GM23338 (cell line): Measurements from ENCODE around the gene FAM89B. TPM values are rescaled to one million over a fixed set of nuclear protein-coding genes. Genes with fewer than 3 reads are reported as not detected.

ENCODE experiments used
- ATAC-seq: fragments of 200-7000 bp; cut with Tn5 transposase; 3 replicates; pipeline ENCODE4 v1.9.1; 2020
- DNase-seq: peaks from one replicate; pipeline ENCODE4 v3.0.0-alpha.2; 2015; ENCODE audit warnings: low spot score
- H2AFZ ChIP-seq: fragments of 200-600 bp; sonication (generic); 2 replicates; pipeline ENCODE4 v1.8.0; 2016; ENCODE audit warnings: antibody characterized with exemption, mild to moderate bottlenecking, moderate library complexity
- H3F3A ChIP-seq: fragments of 200-600 bp; sonication (generic); replicated peaks from 2 replicates; pipeline ENCODE4 v1.8.0; 2017; ENCODE audit warnings: antibody characterized with exemption, mixed run types, low read depth
- H3K27ac ChIP-seq: fragments of 200-600 bp; sonication (generic); 2 replicates; pipeline ENCODE4 v1.6.1; 2016; ENCODE audit warnings: low read depth
- H3K27me3 ChIP-seq: fragments of 200-600 bp; sonication (generic); 2 replicates; pipeline ENCODE4 v1.8.0; 2016; ENCODE audit warnings: mild to moderate bottlenecking, mixed run types, moderate library complexity; ENCODE audit not compliant: insufficient read depth
- H3K36me3 ChIP-seq: fragments of 200-600 bp; sonication (generic); 2 replicates; pipeline ENCODE4 v1.8.0; 2016; ENCODE audit warnings: mild to moderate bottlenecking; ENCODE audit not compliant: insufficient read depth
- H3K4me1 ChIP-seq: fragments of 200-600 bp; sonication (generic); 2 replicates; pipeline ENCODE4 v1.8.0; 2016; ENCODE audit warnings: mild to moderate bottlenecking, moderate library complexity; ENCODE audit not compliant: insufficient read depth
- H3K4me2 ChIP-seq: fragments of 200-600 bp; sonication (generic); 2 replicates; pipeline ENCODE4 v1.7.1; 2017; ENCODE audit warnings: mixed run types
- H3K4me3 ChIP-seq: fragments of 200-600 bp; sonication (generic); 2 replicates; pipeline ENCODE4 v1.6.1; 2016; ENCODE audit warnings: mixed run types
- H3K79me2 ChIP-seq: fragments of 200-600 bp; sonication (generic); replicated peaks from 2 replicates; pipeline ENCODE4 v1.8.0; 2017; ENCODE audit warnings: mild to moderate bottlenecking; ENCODE audit not compliant: insufficient read depth
- H3K9me2 ChIP-seq: fragments of 200-600 bp; sonication (generic); 2 replicates; pipeline ENCODE4 v1.8.0; 2017; ENCODE audit not compliant: insufficient read depth
- H4K20me1 ChIP-seq: fragments of 200-600 bp; sonication (generic); replicated peaks from 2 replicates; pipeline ENCODE4 v1.8.0; 2017; ENCODE audit warnings: mild to moderate bottlenecking; ENCODE audit not compliant: insufficient read depth
- H3K27ac Mint-ChIP-seq: 2 replicates; pipeline ENCODE4 v1.8.0; 2020; ENCODE audit warnings: inconsistent platforms, mild to moderate bottlenecking, moderate library complexity, mixed read lengths
- H3K27me3 Mint-ChIP-seq: 3 replicates; pipeline ENCODE4 v1.8.0; 2022; ENCODE audit warnings: low read depth, mild to moderate bottlenecking, moderate library complexity, mixed read lengths, inconsistent platforms; ENCODE audit not compliant: insufficient read depth, poor library complexity
- H3K36me3 Mint-ChIP-seq: 3 replicates; pipeline ENCODE4 v1.8.0; 2021; ENCODE audit warnings: low read depth, mild to moderate bottlenecking, inconsistent platforms, moderate library complexity, mixed read lengths
- H3K4me1 Mint-ChIP-seq: 3 replicates; pipeline ENCODE4 v1.8.0; 2020; ENCODE audit warnings: mild to moderate bottlenecking, inconsistent platforms, mixed read lengths
- H3K4me3 Mint-ChIP-seq: 3 replicates; pipeline ENCODE4 v1.8.0; 2021; ENCODE audit warnings: moderate library complexity, mild to moderate bottlenecking, inconsistent platforms, mixed read lengths
- H3K9me3 Mint-ChIP-seq: 3 replicates; pipeline ENCODE4 v1.8.0; 2020; ENCODE audit warnings: moderate library complexity, mild to moderate bottlenecking, inconsistent platforms, mixed read lengths
- CREB1 ChIP-seq: fragments of 250-450 bp; sonication (Bioruptor Pico); IDR thresholded peaks from 2 replicates; pipeline ENCODE4 v1.5.0; 2020; ENCODE audit warnings: low read depth, mild to moderate bottlenecking, moderate library complexity
- CTCF ChIP-seq, 2 experiments: fragments of 200-600 bp in 1 of 2; sonication (generic) in 1 of 2; conservative IDR thresholded peaks; 2 replicates each; pipeline versions ENCODE4 v1.5.1 to v1.6.1; 2016 to 2017; ENCODE audit warnings: antibody characterized with exemption in 2 of 2, low read depth in 2 of 2, mild to moderate bottlenecking in 2 of 2, moderate library complexity in 1 of 2
- EZH2phosphoT487 ChIP-seq: fragments of 200-600 bp; sonication (generic); IDR thresholded peaks from one replicate; pipeline ENCODE4 v1.8.1; 2018; ENCODE audit warnings: antibody characterized with exemption; ENCODE audit not compliant: unreplicated experiment
- JUNB ChIP-seq: IDR thresholded peaks from one replicate; pipeline ENCODE4 v1.6.1; 2016; ENCODE audit warnings: antibody characterized with exemption; ENCODE audit not compliant: unreplicated experiment
- NANOG ChIP-seq: IDR thresholded peaks from 2 replicates; pipeline ENCODE4 v1.6.1; 2016; ENCODE audit warnings: antibody characterized with exemption, borderline replicate concordance
- POLR2AphosphoS5 ChIP-seq: IDR thresholded peaks from 2 replicates; pipeline ENCODE4 v1.6.1; 2016; ENCODE audit warnings: antibody characterized with exemption, low read depth
- ZNF331 ChIP-seq: fragments of 250-450 bp; sonication (Bioruptor Pico); IDR thresholded peaks from 2 replicates; pipeline ENCODE4 v1.5.0; 2020; ENCODE audit warnings: low read depth, mild to moderate bottlenecking, moderate library complexity
- polyA plus RNA-seq: library from polyadenylated mRNA; unstranded; fragments of >200 nt; fragmentation: Nextera tagmentation; extraction: Ambion mirVana; gene quantifications from 2 replicates; pipeline ENCODE4 v1.2.1, GENCODE V29; 2016
- total RNA-seq: library from RNA; depleted of rRNA; stranded (reverse); fragments of >200 nt; shearing (Covaris generic); gene quantifications from 2 replicates; pipeline ENCODE4 v1.2.3, GENCODE V29; 2014
- TF ChIP-seq, protein P1 (sequence below): IDR thresholded peaks from one replicate; pipeline ENCODE4 v1.6.1; 2018; ENCODE audit warnings: antibody characterized with exemption; ENCODE audit not compliant: unreplicated experiment
- TF ChIP-seq, protein P2 (sequence below): IDR thresholded peaks from 2 replicates; pipeline ENCODE4 v1.6.1; 2016; ENCODE audit warnings: antibody characterized with exemption

The FAM89B gene
- total and polyA plus RNA-seq, 2 experiments from 2014 or later = 13.0 to 18.2 TPM

DNA sequence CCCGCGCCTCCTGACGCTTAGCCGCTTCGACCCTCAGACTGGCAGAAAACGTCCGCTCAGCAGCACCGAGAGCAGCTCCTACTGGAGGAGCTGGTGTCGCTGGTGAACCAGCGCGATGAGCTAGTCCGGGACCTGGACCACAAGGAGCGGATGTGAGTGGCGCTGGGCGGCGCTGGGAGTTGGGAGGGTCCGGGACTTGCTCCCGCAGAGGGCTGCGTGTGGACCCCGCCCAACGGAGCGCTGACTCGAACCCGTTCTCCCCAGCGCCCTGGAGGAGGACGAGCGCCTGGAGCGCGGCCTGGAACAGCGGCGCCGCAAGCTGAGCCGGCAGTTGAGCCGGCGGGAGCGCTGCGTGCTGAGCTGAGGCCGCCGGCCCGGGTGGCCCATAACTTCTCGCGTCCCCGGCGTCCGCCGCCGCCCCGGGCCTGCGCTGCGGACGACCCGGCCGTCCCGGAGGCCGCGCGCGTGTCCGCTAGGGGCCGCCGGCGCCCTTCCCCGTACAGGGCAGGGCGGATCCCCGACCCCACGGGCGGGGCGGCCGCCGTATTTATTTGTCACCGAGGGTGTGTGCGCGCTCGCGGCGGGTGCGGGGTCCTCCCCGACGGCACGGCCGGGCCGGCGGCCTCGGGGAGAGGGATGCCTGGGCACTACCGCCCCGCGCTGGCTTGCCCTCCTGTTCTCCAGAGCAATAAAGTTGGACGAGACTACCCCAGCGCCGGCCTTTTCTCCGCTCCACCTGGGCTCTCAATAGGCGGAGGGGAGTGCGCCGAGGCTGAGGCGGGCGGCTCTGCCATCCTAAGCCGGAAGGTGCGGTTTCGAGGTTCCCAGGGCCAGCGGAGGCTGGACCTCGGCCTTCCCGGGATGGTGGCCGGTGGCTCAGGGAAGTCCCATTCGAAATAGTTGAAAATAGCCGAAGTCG, 19.9 kb downstream of the FAM89B start:
- H3K36me3 Mint-ChIP-seq = peaks cover 2% of the 10 kb centered on the region; the same call in 1 of the 3 replicates
- H3K27ac Mint-ChIP-seq = no peak overlapping the region
- peaks cover 19% of the 10 kb centered on the region for H3K4me1 Mint-ChIP-seq
- H3K27ac ChIP-seq = no peak overlapping the region
- peaks cover 26% of the 10 kb centered on the region; the same call in 1 of the 2 replicates for H3F3A ChIP-seq
- no peaks in the 10 kb centered on the region for H4K20me1 ChIP-seq
- no peaks in the 10 kb centered on the region for H3K36me3 ChIP-seq
- H3K4me1 ChIP-seq = peaks cover 13% of the 10 kb centered on the region; the same call in 1 of the 2 replicates
- peak; percentile 61 for ATAC-seq
- no peaks in the 10 kb centered on the region for H3K9me3 Mint-ChIP-seq
- H3K4me3 ChIP-seq = peak overlapping the region; percentile 62
- peaks cover 50% of the 10 kb centered on the region for H3K27me3 Mint-ChIP-seq
- peak overlapping the region; percentile 67 for H3K4me3 Mint-ChIP-seq
- no peak for TF ChIP-seq NANOG
- peak; percentile 48 for TF ChIP-seq POLR2AphosphoS5
- peak in 1 of 2 experiments; percentile 41; a peak in 2 of 4 replicates for TF ChIP-seq CTCF (conservative IDR thresholded peaks at IDR 0.05; ENCODE audit: low read depth in 2 of 2)
- peaks cover 53% of the 10 kb centered on the region for H3K27me3 ChIP-seq
- H3K9me2 ChIP-seq = no peaks in the 10 kb centered on the region
- H3K4me2 ChIP-seq = peak overlapping the region; percentile 87
- no peaks in the 10 kb centered on the region for H3K79me2 ChIP-seq
- peak; percentile 90 for DNase-seq
- peak overlapping the region; percentile 81 for H2AFZ ChIP-seq

DNA sequence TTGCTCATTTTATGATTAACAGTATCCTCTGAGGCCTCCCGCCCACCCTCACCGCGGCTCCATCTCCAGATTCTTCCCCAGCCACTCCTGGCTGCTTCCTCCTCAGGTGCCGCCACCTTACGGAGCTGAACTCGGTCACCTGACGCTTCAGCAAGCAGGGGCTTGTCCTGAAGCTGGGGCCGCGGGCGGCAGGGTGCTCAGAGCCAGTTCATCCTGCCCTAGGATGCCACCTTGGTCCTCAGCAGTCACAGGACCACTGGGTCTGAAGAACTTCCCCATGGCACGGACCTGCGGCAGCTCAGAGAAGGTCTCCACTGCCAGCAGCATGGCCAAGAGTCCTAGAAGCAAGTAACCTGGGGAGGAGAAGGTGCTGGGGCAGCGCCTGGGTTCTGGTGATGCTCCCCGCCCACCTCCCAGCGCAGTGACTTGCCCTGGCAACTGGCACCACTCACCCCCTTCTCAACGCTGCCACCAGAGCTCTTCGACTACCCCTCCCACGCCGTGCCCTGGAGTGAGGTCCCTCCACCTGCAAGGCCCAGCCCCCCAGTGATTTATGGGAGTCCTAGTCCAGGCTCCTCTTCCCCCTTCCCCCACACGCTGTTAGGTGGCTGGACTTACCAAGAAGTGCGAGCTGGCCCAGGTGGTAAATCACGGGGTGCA, 20.6 kb downstream of the FAM89B start:
- H3K4me2 ChIP-seq = peak overlapping the region; percentile 87
- DNase-seq = no peak
- TF ChIP-seq, protein P1, sequence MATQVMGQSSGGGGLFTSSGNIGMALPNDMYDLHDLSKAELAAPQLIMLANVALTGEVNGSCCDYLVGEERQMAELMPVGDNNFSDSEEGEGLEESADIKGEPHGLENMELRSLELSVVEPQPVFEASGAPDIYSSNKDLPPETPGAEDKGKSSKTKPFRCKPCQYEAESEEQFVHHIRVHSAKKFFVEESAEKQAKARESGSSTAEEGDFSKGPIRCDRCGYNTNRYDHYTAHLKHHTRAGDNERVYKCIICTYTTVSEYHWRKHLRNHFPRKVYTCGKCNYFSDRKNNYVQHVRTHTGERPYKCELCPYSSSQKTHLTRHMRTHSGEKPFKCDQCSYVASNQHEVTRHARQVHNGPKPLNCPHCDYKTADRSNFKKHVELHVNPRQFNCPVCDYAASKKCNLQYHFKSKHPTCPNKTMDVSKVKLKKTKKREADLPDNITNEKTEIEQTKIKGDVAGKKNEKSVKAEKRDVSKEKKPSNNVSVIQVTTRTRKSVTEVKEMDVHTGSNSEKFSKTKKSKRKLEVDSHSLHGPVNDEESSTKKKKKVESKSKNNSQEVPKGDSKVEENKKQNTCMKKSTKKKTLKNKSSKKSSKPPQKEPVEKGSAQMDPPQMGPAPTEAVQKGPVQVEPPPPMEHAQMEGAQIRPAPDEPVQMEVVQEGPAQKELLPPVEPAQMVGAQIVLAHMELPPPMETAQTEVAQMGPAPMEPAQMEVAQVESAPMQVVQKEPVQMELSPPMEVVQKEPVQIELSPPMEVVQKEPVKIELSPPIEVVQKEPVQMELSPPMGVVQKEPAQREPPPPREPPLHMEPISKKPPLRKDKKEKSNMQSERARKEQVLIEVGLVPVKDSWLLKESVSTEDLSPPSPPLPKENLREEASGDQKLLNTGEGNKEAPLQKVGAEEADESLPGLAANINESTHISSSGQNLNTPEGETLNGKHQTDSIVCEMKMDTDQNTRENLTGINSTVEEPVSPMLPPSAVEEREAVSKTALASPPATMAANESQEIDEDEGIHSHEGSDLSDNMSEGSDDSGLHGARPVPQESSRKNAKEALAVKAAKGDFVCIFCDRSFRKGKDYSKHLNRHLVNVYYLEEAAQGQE = no peak
- TF ChIP-seq POLR2AphosphoS5 = no peak
- TF ChIP-seq, protein P2, sequence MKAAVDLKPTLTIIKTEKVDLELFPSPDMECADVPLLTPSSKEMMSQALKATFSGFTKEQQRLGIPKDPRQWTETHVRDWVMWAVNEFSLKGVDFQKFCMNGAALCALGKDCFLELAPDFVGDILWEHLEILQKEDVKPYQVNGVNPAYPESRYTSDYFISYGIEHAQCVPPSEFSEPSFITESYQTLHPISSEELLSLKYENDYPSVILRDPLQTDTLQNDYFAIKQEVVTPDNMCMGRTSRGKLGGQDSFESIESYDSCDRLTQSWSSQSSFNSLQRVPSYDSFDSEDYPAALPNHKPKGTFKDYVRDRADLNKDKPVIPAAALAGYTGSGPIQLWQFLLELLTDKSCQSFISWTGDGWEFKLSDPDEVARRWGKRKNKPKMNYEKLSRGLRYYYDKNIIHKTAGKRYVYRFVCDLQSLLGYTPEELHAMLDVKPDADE = no peak
- TF ChIP-seq ZNF331 (CRISPR knock-in tag) = no peak
- TF ChIP-seq JUNB = no peak
- TF ChIP-seq EZH2phosphoT487 = no peak
- TF ChIP-seq NANOG = no peak
- no peak for TF ChIP-seq CTCF (conservative IDR thresholded peaks at IDR 0.05; ENCODE audit: low read depth in 2 of 2)
- no peak for TF ChIP-seq CREB1

More for the DNA sequence above, 20.6 kb downstream of the FAM89B start:
- Histone ChIP-seq H3K9me2 (no peaks in the 10 kb centered on the region), H3K36me3 (no peaks in the 10 kb centered on the region), H3K27me3 (peaks cover 46% of the 10 kb centered on the region), H3F3A (peaks cover 26% of the 10 kb centered on the region; the same call in 1 of the 2 replicates), H3K79me2 (no peaks in the 10 kb centered on the region), H2AFZ (peak overlapping the region; percentile 81), H4K20me1 (no peaks in the 10 kb centered on the region), H3K4me3 (peak overlapping the region; percentile 62), H3K4me1 (peaks cover 13% of the 10 kb centered on the region; the same call in 1 of the 2 replicates), H3K27ac (no peak overlapping the region)
- 0 out of 3 replicates have a peak, but pooled peaks have one; percentile 1 for ATAC-seq
- H3K36me3 Mint-ChIP-seq = peaks cover 4% of the 10 kb centered on the region; the same call in 1 of the 3 replicates
- peaks cover 44% of the 10 kb centered on the region for H3K27me3 Mint-ChIP-seq
- no peaks in the 10 kb centered on the region for H3K9me3 Mint-ChIP-seq
- H3K4me1 Mint-ChIP-seq = peaks cover 16% of the 10 kb centered on the region
- H3K4me3 Mint-ChIP-seq = peak overlapping the region; percentile 66
- H3K27ac Mint-ChIP-seq = no peak overlapping the region
